Fibroblast of pulmonary artery (primary cell): Measurements from ENCODE around the gene SEPTIN3.

Experiments used
- DNase-seq: peaks from one replicate; pipeline ENCODE4 v3.0.0-alpha.2; 2010; ENCODE audit warnings: low read depth
- H3K4me3 ChIP-seq: replicated peaks from 2 replicates; pipeline ENCODE4 v1.5.1; 2011; ENCODE audit warnings: low read depth, mild to moderate bottlenecking, control low read depth, low read length, moderate library complexity
- TF ChIP-seq, protein P1 (sequence below): IDR thresholded peaks from 2 replicates; pipeline ENCODE4 v1.5.1; 2011; ENCODE audit warnings: mild to moderate bottlenecking, control low read depth, low read length, inconsistent platforms; ENCODE audit errors: missing control alignments

Gene SEPTIN3

GRCh38 chr22:41933411-41934177 lies 35.6 kb upstream of the SEPTIN3 start:
- no peak overlapping the region for H3K4me3 ChIP-seq
- TF ChIP-seq, protein P1, sequence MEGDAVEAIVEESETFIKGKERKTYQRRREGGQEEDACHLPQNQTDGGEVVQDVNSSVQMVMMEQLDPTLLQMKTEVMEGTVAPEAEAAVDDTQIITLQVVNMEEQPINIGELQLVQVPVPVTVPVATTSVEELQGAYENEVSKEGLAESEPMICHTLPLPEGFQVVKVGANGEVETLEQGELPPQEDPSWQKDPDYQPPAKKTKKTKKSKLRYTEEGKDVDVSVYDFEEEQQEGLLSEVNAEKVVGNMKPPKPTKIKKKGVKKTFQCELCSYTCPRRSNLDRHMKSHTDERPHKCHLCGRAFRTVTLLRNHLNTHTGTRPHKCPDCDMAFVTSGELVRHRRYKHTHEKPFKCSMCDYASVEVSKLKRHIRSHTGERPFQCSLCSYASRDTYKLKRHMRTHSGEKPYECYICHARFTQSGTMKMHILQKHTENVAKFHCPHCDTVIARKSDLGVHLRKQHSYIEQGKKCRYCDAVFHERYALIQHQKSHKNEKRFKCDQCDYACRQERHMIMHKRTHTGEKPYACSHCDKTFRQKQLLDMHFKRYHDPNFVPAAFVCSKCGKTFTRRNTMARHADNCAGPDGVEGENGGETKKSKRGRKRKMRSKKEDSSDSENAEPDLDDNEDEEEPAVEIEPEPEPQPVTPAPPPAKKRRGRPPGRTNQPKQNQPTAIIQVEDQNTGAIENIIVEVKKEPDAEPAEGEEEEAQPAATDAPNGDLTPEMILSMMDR: no peak
- DNase-seq: no peak

DNA sequence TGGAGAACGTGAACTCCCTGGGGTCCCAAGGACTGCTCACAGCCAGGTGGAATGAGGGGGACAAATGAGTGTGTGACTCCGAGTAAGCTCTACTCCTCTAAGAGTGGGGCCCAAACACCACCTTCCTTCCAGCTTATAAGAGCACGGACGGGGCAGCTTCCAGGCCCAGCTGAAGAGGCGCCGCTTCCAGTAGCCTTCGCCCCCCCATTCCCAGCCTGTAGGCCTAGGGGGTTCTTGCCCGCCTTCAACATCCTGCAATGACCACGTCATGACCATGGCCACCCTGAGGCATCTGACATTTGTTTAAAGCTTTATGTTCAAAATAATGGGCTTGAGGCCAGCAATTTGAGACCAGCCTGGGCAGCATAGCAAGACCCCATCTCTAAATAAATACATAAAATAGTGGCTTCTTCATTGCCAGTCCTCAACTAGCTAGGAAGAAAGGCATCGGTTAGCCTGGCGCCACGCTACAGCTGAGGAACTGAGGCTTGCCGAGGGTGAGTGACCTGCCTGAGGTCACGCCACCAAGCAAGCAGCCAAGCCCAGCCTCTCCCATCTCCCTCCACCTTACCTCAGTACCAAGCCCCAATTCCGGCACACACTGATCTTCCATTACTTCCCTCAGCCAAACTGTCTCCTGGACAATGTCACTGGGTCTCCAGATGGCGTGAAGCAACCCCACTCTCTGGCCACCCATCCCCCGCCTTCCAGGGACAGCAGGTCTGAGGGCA lies 34.8 kb upstream of the SEPTIN3 start:
- no peak overlapping the region for H3K4me3 ChIP-seq
- no peak for DNase-seq
- TF ChIP-seq, protein P1: no peak

DNA sequence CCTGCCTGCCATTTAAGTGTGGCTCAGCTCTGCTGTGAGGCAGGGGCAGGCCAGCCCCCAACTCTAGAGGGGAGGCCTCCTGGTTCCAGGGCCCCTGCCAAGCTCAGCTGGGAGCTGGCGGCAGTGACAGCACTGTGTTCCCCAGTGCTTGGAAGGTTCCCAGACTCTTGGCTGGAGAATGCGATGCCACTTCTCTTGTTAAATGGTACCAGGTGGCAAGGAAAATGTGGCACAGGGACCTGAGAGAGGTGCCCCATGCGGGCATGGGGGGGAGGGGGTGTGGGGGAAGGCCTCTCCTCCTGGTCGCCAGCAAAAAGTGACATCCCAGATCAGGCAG lies 34.3 kb upstream of the SEPTIN3 start:
- TF ChIP-seq, protein P1: no peak
- no peak for DNase-seq
- no peak overlapping the region for H3K4me3 ChIP-seq

- TF ChIP-seq, protein P1: no peak
- no peak for DNase-seq
- no peak overlapping the region for H3K4me3 ChIP-seq
These were observed 33.7 kb upstream of the SEPTIN3 start for GRCh38 chr22:41935509-41935908.

DNA sequence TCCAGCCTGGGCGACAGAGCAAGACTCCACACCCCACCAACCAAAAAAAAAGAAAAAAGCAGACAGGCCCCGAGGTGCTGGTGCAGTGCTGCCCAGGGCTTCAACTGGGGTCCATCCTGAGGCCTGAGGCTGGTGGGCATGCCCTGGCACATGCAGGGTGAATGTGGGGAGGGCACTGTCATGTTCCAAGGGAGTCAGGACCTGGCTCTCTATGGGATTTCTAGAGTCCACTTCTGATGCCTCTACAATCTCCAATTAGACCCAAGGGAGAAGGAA lies 32.4 kb upstream of the SEPTIN3 start:
- TF ChIP-seq, protein P1: no peak
- DNase-seq: no peak
- H3K4me3 ChIP-seq: no peak overlapping the region

DNA sequence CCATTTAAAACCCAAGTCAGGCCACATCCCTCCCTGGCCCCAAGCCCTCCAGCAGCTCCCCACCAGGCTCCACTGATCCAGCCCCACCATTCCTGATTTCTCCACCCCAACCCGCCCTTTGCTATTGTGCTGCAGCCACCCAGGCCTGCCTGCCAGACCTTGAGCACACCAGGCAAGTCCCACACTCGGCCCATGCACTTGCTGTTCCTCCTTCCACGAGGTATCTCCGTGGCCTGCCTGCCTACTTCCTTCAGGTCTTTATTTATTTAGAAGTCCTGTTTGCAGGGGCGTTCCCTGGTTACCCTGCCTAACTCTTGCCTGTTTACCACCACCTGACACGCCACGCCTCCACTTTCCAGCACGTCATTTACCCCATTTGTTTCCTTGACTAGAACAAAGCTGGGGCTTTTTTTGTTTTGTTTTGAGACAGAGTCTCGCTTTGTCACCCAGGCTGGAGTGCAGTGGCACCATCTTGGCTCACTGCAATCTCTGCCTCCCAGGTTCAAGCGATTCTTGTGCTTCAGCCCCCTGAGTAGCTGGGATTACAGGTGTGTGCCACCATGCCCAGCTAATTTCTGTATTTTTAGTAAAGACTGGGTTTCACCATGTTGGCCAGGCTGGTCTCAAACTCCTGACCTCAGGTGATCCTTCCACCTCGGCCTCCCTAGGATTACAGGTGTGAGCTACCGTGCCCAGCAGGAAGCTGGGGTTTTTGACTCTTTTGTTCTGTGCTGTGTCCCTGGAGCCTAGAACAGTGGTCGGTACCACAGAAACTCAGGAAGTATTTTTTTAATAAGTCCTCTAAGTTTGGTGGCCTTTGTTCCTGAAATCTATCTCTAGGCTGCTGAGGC lies 29.0 kb upstream of the SEPTIN3 start:
- TF ChIP-seq, protein P1: no peak
- H3K4me3 ChIP-seq: no peak overlapping the region
- DNase-seq: no peak
